ENCODE data around the gene HECTD2.
"Not testable (repeated sequence)": the region's sequence is repeated elsewhere in the genome, so short reads cannot be mapped to it uniquely, and the experiment has no call there.

The HECTD2 gene

DNA sequence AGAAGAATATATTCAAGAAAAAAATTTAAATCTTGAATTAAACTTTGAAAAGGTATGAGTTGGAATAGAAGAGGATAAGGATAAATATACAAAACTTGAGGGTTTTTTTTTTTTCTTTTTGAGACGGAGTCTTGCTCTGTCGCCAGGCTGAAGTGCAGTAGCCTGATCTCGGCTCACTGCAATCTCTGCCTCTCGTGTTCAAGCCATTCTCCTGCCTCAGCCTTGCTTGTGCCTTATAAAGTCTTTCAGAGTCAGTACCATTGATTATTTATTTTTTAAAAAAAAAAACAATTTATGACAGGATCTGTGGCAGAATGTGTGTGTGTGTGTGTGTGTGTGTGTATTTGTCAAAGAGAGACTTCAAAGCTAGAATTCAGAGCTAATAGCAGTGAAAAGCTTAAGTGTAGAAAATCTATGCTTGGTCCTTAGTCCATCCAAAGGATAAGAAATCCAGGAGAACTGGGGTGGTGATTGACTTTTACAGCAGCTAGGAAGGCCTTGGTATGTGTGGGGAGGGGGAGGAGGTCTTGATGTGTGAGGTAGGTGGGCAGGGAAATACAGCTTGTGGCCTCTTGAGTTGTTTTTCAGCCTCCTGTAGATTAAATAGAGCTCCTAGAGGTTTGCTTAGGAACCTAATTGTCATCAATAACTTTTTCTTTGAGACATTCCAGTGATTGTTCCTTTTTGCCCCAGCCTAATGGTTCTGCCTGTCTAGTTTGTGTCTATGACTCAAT lies 2.4 kb downstream of the HECTD2 start:
- DNase-seq: no peak

DNA sequence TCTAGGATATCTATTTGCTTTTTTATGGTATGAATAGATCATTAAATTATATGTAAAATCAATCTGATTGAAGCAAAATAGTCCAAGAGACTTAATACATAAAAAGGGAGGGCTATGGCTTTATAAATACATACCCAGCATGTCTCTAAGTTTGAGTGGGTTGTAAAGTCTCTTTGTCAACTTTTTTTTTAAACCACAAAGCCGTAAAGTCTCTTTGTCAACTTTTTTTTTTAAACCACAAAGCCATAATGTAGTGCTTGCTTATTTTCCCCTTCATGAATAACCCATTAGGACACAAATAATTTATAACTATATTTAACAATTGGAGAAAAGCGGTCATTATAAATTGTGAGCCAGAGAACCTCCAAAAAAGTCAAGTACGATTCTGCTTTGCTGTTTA lies 5.7 kb downstream of the HECTD2 start:
- DNase-seq: no peak

DNA sequence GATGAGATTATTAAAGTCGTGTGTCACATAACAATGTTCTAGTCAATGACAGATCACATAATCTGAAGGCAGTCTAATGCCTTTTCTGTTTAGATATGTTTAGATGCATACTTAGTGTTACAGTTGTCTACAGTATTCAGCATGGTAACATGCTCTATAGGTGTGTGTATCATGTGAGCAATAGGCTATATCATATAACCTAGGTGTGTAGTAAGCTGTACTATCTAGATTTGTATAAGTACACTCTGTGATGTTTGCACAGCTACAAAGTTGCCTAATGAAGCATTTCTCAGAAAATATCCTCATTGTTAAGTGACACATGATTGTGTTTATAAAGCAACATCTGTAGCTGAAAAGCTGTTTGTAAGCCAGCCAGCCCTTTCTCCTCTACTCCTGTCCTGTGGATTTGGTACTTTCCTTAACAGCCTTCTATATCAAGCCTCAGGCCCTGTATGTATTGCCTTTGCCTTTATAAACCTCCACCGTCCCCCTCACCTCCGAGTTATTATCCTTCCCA lies 6.3 kb downstream of the HECTD2 start:
- no peak for DNase-seq

DNA sequence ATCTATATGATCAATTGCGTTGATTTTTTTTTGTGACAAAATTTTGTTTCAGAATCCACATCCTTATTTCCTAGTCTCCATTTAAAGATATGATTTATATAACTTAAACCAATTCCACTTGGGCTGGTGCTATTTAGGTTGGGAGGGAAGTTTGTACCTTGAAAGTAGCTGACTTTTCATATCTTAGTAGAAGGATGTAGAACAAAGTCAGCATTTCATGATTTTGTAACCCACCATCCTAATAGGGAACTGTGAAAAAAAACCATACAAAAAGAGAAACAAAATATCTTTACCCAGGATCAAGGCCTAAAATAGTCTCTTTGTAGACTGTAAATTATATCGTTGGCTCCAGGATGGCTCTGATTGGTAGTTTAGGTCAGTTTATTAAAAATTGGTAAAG lies 8.3 kb downstream of the HECTD2 start:
- DNase-seq: no peak

GRCh38 chr10:91420868-91421267 lies 10.7 kb downstream of the HECTD2 start:
- peak in 1 of 2 experiments; percentile 4 for DNase-seq

GRCh38 chr10:91422915-91423314 lies 12.8 kb downstream of the HECTD2 start:
- no peak for DNase-seq

DNA sequence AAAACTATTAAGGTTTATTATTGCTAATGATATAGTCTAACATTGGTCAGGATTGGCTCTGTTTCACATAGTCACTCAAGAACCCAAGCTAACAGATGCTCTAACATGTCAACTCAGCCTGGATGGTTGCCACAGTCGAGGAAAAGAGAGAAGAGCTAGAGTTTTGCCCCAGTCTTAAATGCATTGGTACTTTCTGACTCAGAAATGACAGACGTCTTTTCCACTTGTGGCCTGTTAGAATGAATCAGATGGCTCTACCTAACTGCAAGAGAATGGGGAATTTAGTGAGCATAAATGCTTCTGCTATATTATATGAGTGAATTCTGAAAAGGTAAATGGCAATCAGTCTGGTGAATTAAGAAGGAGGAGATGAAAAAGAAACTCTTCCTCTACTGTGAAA lies 13.9 kb downstream of the HECTD2 start:
- DNase-seq: peak; percentile 43 to 68

DNA sequence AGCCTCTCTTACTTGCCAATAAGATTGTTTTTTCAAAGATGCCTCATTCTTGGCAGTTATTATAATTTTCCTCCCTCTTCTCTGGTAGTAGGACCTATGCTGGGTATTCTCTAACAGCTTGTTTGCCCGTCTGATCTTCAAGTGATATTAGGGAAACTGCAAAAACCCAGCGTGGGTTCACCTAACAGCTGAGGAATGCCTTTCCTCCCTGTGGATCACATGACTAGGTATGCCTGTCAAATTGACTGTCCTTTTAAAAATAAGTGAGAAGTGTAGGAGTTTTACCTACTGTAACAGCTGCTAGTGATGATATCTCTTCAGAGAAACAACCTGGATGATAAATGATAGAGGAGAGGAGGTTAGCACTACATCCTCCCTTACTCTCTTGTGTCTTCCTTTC lies 22.0 kb downstream of the HECTD2 start:
- no peak for DNase-seq

GRCh38 chr10:91433620-91434019 lies 23.5 kb downstream of the HECTD2 start:
- DNase-seq: no peak

DNA sequence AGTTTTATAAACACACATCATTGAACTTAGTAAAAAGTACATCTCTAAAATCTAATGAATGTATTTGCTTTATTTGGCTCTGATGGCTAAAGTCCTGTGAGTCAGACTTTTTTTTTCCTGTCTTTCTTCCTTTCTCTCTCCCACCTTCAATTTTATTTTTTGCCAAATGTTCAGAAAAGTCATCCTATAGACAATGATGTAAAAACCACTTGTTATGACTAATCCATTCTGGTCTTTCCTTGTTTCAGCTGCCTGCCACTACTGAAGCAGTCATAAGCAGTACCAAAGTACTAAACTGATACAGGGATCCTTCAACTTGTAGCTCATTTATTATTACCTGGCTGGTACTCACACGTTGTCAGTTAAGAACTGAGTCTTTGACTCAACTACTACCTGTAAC lies 23.9 kb downstream of the HECTD2 start:
- no peak for DNase-seq

- no peak for DNase-seq
These were observed 25.1 kb downstream of the HECTD2 start for GRCh38 chr10:91435241-91435640.

DNA sequence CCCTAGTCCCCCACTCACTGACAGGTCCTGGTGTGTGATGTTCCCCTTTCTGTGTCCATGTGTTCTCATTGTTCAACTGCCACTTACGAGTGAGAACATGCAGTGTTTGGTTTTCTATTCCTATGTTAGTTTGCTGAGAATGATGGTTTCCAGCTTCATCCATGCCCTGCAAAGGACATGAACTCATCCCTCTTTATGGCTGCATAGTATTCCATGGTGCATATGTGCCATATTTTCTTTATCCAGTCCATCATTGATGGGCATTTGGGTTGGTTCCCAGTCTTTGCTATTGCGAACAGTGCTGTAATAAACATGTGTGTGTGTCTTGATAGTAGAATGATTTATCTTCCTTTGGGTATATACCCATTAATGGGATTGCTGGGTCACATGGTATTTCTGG lies 28.1 kb downstream of the HECTD2 start:
- DNase-seq: not testable (repeated sequence)

GRCh38 chr10:91444211-91445182 lies 34.4 kb downstream of the HECTD2 start:
- no peak for DNase-seq

GRCh38 chr10:91452063-91452462 lies 41.9 kb downstream of the HECTD2 start:
- DNase-seq: no peak

GRCh38 chr10:91453535-91453934 lies 43.4 kb downstream of the HECTD2 start:
- DNase-seq: no peak

DNA sequence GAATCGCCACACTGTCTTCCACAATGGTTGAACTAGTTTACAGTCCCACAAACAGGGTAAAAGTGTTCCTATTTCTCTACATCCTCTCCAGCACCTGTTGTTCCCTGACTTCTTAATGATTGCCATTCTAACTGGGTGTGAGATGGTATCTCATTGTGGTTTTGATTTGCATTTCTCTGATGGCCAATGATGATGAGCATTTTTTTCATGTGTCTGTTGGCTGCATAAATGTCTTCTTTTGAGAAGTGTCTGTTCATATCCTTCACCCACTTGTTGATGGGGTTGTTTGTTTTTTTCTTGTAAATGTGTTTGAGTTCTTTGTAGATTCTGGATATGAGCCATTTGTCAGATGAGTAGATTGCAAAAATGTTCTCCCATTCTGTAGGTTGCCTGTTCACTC lies 45.0 kb downstream of the HECTD2 start:
- DNase-seq: not testable (repeated sequence)

DNA sequence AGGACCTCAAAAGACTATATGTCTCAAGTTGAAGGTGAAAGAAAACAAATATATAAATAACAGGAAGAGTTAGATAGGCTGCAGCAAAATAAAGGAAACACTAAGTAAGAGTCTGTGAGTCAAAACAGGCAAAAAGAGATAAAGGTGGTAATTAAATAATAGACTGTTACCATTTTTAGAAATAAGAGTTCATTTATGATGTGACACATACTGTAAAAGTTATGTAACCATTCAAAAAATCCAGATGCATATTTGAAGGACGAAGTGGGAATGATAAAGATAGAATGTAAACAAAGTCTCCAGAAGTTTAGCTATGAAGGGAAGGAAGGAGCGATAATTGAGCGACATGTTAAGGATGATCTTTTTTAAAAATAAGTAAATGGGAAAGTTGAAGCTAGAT lies 50.5 kb downstream of the HECTD2 start:
- DNase-seq: no peak

- no peak for DNase-seq
These were observed 52.3 kb downstream of the HECTD2 start for GRCh38 chr10:91462423-91462822.

- DNase-seq: no peak
These were observed 54.4 kb downstream of the HECTD2 start for GRCh38 chr10:91464500-91464899.

DNA sequence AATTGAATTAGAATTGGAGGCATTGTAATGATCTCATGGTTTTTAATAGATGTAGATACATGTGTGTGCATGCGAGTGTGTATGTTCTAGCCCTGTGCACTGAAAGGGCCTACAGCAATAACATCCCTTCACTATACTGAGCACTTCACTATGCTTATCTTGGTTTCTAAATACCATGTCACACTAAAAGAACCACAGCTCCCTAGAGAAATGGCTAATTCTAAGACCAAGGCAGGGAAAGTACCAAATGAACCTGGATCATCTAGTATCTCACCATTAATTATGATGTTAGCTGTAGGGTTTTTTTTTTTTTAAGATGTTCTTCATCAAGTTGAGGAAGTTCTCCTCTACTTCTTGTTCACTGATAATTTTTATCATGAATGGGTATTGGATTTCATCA lies 55.1 kb downstream of the HECTD2 start:
- no peak for DNase-seq

GRCh38 chr10:91467114-91467513 lies 57.0 kb downstream of the HECTD2 start:
- DNase-seq: no peak

GRCh38 chr10:91471602-91472001 lies 61.5 kb downstream of the HECTD2 start:
- DNase-seq: no peak

GRCh38 chr10:91472911-91473310 lies 62.8 kb downstream of the HECTD2 start:
- no peak for DNase-seq

- no peak for DNase-seq
These were observed 63.9 kb downstream of the HECTD2 start for GRCh38 chr10:91474009-91474408.
